GM21423 (cell line): ENCODE results near the gene C1orf159.
A peak's percentile ranks its signal among the peaks of the same experiment; 100 is the strongest.

Source experiments
- ATAC-seq: cut with Tn5 transposase; IDR thresholded peaks from one replicate; pipeline ENCODE4 v1.9.1; 2021; ENCODE audit warnings: mild to moderate bottlenecking, moderate library complexity; ENCODE audit not compliant: unreplicated experiment

C1orf159 gene

DNA sequence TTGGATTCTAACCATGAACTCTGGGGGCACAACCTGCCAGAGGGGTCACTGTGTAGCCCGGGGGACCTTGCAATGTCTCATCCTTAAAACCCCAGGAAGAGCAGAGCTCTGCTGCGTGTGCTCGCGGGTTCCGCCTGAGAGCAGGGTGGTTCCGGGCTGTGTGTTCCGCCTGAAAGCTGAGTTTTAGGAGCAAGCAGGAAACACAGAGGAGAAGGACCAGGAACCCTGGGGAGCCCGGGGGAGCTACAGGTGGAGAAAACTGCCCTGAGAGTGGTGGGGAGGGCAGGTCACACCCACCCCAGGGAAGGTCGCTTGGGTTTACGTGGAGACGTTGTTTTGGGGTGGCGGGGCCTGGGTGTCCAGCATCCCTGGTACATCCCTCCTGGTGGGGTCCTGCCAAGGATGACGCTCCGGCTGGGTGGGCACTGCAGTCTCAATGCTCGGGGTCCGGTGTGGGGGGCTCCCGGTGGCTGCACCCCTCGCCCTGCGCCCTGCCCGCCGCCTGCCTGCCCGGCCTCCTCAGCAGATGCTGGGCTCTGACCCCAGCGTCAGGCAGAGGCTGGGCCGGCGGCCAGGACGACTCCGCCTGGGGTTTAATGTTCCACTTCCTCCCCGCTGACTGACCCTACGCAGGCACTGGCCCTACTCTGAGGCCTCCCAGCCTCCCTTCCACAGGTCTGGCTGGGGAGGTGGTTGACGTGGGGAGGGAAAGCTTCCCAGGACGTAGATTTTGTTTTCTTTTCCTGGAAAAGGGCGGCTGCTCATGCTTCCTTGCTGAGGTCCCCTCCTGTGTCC lies 17.3 kb upstream of the C1orf159 start:
- ATAC-seq: no peak

DNA sequence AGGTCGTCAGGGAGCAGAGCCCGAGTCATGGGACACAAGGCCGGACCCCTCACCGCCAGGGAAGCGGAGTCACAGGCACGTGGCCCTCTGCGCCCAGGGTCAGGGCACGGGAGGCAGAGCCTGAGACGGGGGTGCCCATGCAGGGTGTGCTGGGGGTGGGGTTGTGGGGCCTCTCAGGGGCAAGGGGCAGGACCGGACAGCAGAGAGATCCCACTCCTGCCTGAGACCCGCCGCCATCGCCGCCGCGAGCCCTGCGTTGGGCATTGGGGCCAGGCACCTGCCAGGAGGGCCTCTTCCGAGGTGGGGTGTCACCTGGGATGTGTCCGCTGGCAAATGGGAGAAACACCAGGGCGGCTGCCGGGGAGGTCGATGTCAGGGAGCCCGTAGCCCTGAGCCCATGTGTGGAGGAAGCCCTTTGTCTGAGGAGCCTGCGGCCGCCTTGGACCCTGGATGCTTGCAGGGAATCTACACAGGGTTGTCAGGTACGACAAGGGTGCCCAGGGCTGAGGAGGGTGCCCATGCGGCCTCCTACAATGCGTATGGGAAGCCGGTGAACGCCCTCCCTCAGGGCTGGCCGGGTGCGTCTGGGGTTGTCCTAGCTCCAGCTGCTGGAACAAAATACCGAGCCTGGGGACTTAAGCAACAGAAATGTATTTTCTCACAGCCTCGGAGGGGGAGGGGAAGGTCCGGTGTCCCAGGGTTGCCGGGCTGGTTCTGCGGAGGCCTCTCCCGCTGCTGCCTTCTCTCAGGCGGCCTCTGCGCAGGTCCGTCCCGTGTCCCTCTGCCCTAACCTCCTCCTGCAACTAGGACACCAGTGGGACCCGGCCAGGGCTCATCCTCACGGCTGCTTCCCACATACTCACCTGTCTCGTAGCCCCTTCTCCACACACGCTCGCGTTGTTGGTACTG lies 16.4 kb upstream of the C1orf159 start:
- ATAC-seq: no peak

GRCh38 chr1:1130206-1131120 lies 14.6 kb upstream of the C1orf159 start:
- ATAC-seq: no peak

GRCh38 chr1:1129381-1129821 lies 13.5 kb upstream of the C1orf159 start:
- ATAC-seq: no peak

DNA sequence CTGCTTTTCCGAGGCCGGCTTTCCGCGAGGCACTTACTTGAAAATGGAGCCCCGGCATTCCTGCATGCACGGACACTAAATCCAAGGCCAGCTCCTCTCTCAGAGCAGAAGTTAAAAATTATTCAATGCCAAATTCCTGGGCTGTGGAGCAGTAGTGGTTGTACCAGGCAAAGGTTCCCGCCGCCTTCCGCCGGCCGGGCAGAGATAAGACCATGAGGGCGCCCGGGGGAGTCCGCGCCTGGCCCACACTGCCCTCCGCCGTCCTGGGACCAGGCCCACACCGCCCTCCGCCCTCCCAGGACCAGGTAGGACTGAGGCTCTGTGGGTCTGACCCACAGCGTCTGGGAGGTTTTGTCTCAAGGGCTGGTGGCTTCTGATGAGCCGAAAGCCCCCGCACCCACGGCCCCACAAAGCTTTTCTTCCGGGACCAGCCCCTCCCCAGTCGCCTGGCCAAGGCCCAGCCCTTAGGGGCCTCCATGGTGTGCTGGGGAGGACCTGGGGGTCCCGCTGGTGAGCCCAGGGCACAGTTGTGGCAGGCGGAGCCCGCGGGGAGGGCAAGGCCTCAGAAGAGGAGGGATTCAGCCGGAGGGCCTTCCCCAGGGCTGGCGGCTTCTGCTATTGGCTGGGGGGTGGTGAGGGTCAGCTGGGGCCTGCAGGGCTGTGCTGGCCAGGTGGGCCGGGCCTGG lies 12.7 kb upstream of the C1orf159 start:
- ATAC-seq: no peak

DNA sequence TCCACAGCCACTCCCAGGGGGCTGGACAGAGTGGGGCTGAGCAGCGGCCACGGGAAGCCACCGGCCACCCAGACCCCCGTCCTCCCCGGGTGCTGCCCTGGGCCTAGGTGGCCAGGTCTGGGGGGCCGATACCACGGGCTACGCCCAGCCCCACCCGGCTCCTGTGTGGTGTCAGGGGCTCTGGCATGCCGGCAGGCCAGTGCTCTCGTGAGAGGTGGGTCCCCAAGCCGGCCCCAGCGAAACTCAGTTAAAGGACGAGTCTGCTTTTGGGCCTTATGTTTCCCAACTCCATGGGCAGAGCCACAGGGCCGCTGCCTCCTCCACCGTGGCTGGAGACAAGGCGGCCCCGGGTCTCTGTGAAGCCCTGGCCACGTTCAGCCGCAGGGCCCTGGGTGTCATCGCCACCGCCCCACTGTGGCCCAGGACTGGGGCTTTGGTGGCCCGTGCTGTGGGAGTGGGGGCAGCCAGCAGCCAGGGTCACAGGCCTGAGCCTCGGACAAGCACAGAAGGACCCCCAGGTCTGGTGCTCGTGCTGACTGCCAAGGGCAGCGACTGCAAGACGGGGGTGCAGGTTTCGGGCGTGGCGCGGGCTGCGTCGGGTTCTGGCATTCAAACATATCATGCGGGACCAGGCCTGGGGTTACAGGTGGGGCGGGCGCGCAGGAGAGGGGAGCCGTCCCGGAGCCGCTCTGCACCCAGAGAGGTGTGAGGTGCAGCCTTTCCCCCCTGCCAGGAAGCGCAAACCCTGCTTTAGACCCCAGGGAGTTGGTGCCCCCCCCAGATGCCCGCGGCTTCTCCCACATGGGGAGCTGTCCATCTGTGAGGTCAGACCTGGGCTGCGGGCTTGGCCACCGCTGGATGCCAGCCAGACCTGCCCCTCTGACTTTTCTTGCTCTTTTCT lies 11.9 kb upstream of the C1orf159 start:
- no peak for ATAC-seq

DNA sequence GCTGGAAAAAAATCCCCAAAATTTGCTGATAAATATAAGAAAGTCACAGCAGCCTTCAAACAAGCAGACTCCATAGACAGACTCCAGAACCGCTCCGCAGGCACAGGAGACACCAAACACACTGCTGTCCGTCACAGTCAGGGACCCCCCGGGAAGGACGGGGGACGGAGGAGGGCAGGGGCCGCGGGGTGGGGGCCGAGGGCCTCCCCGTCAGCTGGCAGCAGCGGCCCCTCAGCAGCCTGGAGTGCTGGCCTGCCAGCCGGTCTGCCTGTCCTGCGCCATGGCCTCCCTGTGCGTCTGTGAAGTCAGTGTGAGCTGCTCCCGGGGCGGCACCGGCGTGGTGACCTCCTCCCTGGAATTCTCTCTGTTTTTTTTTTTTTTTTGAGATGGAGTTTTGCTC lies 10.1 kb upstream of the C1orf159 start:
- ATAC-seq: no peak

- ATAC-seq: no peak
Measured at GRCh38 chr1:1124786-1125642, 9.1 kb upstream of the C1orf159 start.

DNA sequence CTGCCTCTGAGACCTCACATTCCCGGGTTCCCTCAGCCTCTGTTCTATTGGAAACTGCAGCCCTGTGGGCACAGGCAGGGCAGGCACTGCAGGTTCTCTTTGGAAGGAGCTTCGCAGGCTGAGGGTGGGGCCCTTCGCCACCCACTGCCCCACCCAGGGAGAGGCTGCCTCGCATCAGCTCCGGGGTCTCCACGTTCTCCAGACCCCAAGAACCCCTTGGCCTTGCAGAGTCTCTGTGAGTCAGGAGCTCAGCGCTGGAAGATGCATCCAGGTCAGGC lies 8.6 kb upstream of the C1orf159 start:
- ATAC-seq: no peak

- ATAC-seq: no peak
Measured at GRCh38 chr1:1123581-1124507, 8.0 kb upstream of the C1orf159 start.

GRCh38 chr1:1122981-1123480 lies 7.1 kb upstream of the C1orf159 start:
- ATAC-seq: no peak

- ATAC-seq: peak; percentile 61
Measured at GRCh38 chr1:1122078-1122811, 6.4 kb upstream of the C1orf159 start.

- no peak for ATAC-seq
Measured at GRCh38 chr1:1121611-1122077, 5.8 kb upstream of the C1orf159 start.

GRCh38 chr1:1120866-1121591 lies 5.1 kb upstream of the C1orf159 start:
- no peak for ATAC-seq

DNA sequence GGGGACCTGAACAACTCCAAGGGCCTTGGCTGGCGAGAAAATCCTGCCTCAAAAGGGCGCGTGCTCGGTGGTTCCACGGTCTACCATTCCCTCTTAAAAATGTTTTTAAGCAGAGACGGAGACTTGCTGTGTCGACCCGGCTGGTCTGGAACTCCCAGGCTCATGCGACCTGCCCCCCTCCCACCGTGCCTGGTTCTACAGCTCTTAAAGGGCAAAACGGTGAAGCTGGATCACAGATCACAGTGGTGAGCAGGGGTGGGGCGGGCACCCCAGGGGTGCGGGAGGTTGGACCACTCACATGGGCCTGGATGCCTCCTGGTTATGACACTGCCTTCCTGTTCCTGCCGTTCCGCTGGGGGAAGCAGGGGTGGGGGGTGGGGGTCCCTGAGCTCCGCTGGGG lies 4.2 kb upstream of the C1orf159 start:
- ATAC-seq: no peak
